IMR-90 (cell line): ENCODE measurements around the gene EML6. TPM values are rescaled to one million over a fixed set of nuclear protein-coding genes. Genes with fewer than 3 reads are reported as not detected.
A peak's percentile ranks its signal among the peaks of the same experiment; 100 is the strongest.

Experiments used
- ATAC-seq: fragments of 200-7000 bp; cut with Tn5 transposase; 2 replicates; pipeline ENCODE4 v1.9.1; 2020; ENCODE audit warnings: low read depth, mild to moderate bottlenecking, moderate library complexity
- BruUV-seq: library from RNA; stranded (reverse); fragments of 400-500 nt; replicated peaks from 2 replicates; lab custom pipeline; 2021; lab: Mats Ljungman, UMichigan
- CTCF ChIA-PET: fragments of 300-600 bp; formaldehyde crosslinking; extraction: SDS; loops from one replicate; lab custom pipeline; 2021; ENCODE audit warnings: antibody characterized with exemption; lab: Yijun Ruan, JAX
- POLR2A ChIA-PET: fragments of 300-600 bp; sonication (Branson Sonifier 250); formaldehyde crosslinking; loops from one replicate; lab custom pipeline; 2022; ENCODE audit warnings: antibody characterized with exemption; ENCODE audit not compliant: unreplicated experiment; lab: Charles Lee
- DNase-seq: peaks from one replicate; pipeline ENCODE4 v3.0.0; 2013
- H2AFZ ChIP-seq: replicated peaks from 2 replicates; pipeline ENCODE3; 2013; ENCODE audit warnings: low read length, mild to moderate bottlenecking; ENCODE audit not compliant: poor library complexity
- H2AK5ac ChIP-seq: 2 replicates; pipeline ENCODE4 v1.6.1; 2013; ENCODE audit warnings: low read depth, low read length, inconsistent platforms
- H2AK9ac ChIP-seq: replicated peaks from 2 replicates; pipeline ENCODE3; 2013; ENCODE audit warnings: mild to moderate bottlenecking, low read depth, low read length, moderate library complexity; ENCODE audit not compliant: poor library complexity
- H2BK120ac ChIP-seq: 2 replicates; pipeline ENCODE4 v1.6.1; 2013; ENCODE audit warnings: low read depth, low read length, inconsistent platforms
- H2BK15ac ChIP-seq: 3 replicates; pipeline ENCODE4 v1.6.1; 2013; ENCODE audit warnings: low read depth, low read length, inconsistent platforms
- H2BK20ac ChIP-seq: 2 replicates; pipeline ENCODE4 v1.6.1; 2013; ENCODE audit warnings: low read depth, mild to moderate bottlenecking, inconsistent platforms, low read length, moderate library complexity
- H2BK5ac ChIP-seq: 2 replicates; pipeline ENCODE4 v1.6.1; 2013; ENCODE audit warnings: mild to moderate bottlenecking, low read depth, low read length, inconsistent platforms; ENCODE audit not compliant: poor library complexity, severe bottlenecking
- H3K14ac ChIP-seq: replicated peaks from 2 replicates; pipeline ENCODE4 v1.6.1; 2013; ENCODE audit warnings: low read depth, low read length, inconsistent platforms
- H3K18ac ChIP-seq: 2 replicates; pipeline ENCODE4 v1.6.1; 2013; ENCODE audit warnings: low read depth, low read length, control low read depth
- H3K23ac ChIP-seq: 2 replicates; pipeline ENCODE4 v1.6.1; 2013; ENCODE audit warnings: low read depth, low read length, inconsistent platforms
- H3K27ac ChIP-seq: 2 replicates; pipeline ENCODE4 v1.5.1; 2013; ENCODE audit warnings: mild to moderate bottlenecking, control low read depth, low read length; ENCODE audit not compliant: insufficient read depth
- H3K27me3 ChIP-seq: 2 replicates; pipeline ENCODE4 v1.6.1; 2013; ENCODE audit warnings: low read length; ENCODE audit not compliant: control insufficient read depth, insufficient read depth
- H3K36me3 ChIP-seq: 2 replicates; pipeline ENCODE4 v1.6.1; 2013; ENCODE audit warnings: low read length, mixed read lengths; ENCODE audit not compliant: control insufficient read depth, insufficient read depth
- H3K4ac ChIP-seq: 2 replicates; pipeline ENCODE4 v1.6.1; 2013; ENCODE audit warnings: low read depth, low read length, inconsistent platforms
- H3K4me1 ChIP-seq: 2 replicates; pipeline ENCODE4 v1.6.1; 2013; ENCODE audit warnings: low read length, mixed read lengths; ENCODE audit not compliant: control insufficient read depth, insufficient read depth
- H3K4me2 ChIP-seq: 2 replicates; pipeline ENCODE4 v1.6.1; 2013; ENCODE audit warnings: low read depth, mild to moderate bottlenecking, control low read depth, low read length, moderate library complexity
- H3K4me3 ChIP-seq: 2 replicates; pipeline ENCODE4 v1.5.1; 2013; ENCODE audit warnings: low read depth, mild to moderate bottlenecking, control low read depth, low read length, moderate library complexity; ENCODE audit not compliant: insufficient read depth
- H3K56ac ChIP-seq: 2 replicates; pipeline ENCODE4 v1.6.1; 2013; ENCODE audit warnings: low read length, inconsistent platforms; ENCODE audit not compliant: insufficient read depth; ENCODE audit errors: extremely low read depth
- H3K79me1 ChIP-seq, 2 experiments: 2 replicates each; pipeline ENCODE4 v1.6.1; 2013; ENCODE audit warnings: low read length in 2 of 2, inconsistent platforms in 1 of 2, low read depth in 1 of 2
- H3K9ac ChIP-seq: 2 replicates; pipeline ENCODE4 v1.6.1; 2013; ENCODE audit warnings: low read depth, low read length, control low read depth
- H3K9me1 ChIP-seq: 2 replicates; pipeline ENCODE4 v1.6.1; 2013; ENCODE audit warnings: low read length, inconsistent platforms; ENCODE audit not compliant: insufficient read depth
- H3K9me3 ChIP-seq: 2 replicates; pipeline ENCODE4 v1.6.1; 2013; ENCODE audit warnings: low read length; ENCODE audit not compliant: control insufficient read depth, insufficient read depth
- H4K20me1 ChIP-seq: 2 replicates; pipeline ENCODE4 v1.6.1; 2013; ENCODE audit warnings: low read length, inconsistent platforms; ENCODE audit not compliant: insufficient read depth
- H4K5ac ChIP-seq: 2 replicates; pipeline ENCODE4 v1.6.1; 2013; ENCODE audit warnings: mild to moderate bottlenecking, low read depth, low read length, control low read depth
- H4K8ac ChIP-seq, 2 experiments: 2 replicates each; pipeline ENCODE4 v1.6.1; 2013; ENCODE audit warnings: low read depth in 2 of 2, low read length in 2 of 2, control low read depth in 1 of 2, inconsistent platforms in 1 of 2
- H4K91ac ChIP-seq: 2 replicates; pipeline ENCODE4 v1.6.1; 2013; ENCODE audit warnings: low read depth, low read length, inconsistent platforms; ENCODE audit not compliant: insufficient read depth
- BHLHE40 ChIP-seq: fragments of 150-350 bp; IDR thresholded peaks from 2 replicates; pipeline ENCODE4 v1.6.1; 2016; ENCODE audit warnings: mild to moderate bottlenecking, low read depth, low read length
- CEBPB ChIP-seq: IDR thresholded peaks from 2 replicates; pipeline ENCODE4 v1.6.1; 2012; ENCODE audit warnings: low read depth, low read length, improper control_type of control experiment
- ELK1 ChIP-seq: fragments of 150-350 bp; IDR thresholded peaks from 2 replicates; pipeline ENCODE4 v1.6.1; 2016; ENCODE audit warnings: low read depth, mild to moderate bottlenecking, low read length, moderate library complexity, borderline replicate concordance
- MAFK ChIP-seq: IDR thresholded peaks from 2 replicates; pipeline ENCODE4 v1.6.1; 2012; ENCODE audit warnings: low read depth, low read length, improper control_type of control experiment
- MAZ ChIP-seq: IDR thresholded peaks from 2 replicates; pipeline ENCODE4 v1.6.1; 2012; ENCODE audit warnings: low read depth, mild to moderate bottlenecking, low read length, improper control_type of control experiment, moderate library complexity, borderline replicate concordance
- NFE2L2 ChIP-seq: fragments of 150-350 bp; IDR thresholded peaks from 2 replicates; pipeline ENCODE4 v1.6.1; 2016; ENCODE audit warnings: low read depth, mild to moderate bottlenecking, low read length
- RAD21 ChIP-seq: IDR thresholded peaks from 2 replicates; pipeline ENCODE4 v1.6.1; 2012; ENCODE audit warnings: low read length, improper control_type of control experiment
- RCOR1 ChIP-seq: IDR thresholded peaks from 2 replicates; pipeline ENCODE4 v1.6.1; 2012; ENCODE audit warnings: mild to moderate bottlenecking, low read length, improper control_type of control experiment; ENCODE audit not compliant: insufficient replicate concordance
- RFX5 ChIP-seq: IDR thresholded peaks from 2 replicates; pipeline ENCODE4 v1.8.0; 2012; ENCODE audit warnings: low read depth, mild to moderate bottlenecking, low read length, moderate library complexity
- SMC3 ChIP-seq: fragments of 150-350 bp; IDR thresholded peaks from 2 replicates; pipeline ENCODE4 v1.6.1; 2016; ENCODE audit warnings: low read depth, mild to moderate bottlenecking, antibody characterized with exemption, low read length, moderate library complexity
- WGBS, 2 experiments: methylation state at CpG; one replicate each; pipeline versions ENCODE4 v1.1.5 to v1.1.7; 2013; ENCODE audit warnings: missing lambda C conversion rate in 2 of 2; ENCODE audit not compliant: insufficient read length in 1 of 2; ENCODE audit errors: extremely low coverage in 2 of 2; 5-methylcytosine and 5-hydroxymethylcytosine counted together
- dilution Hi-C: fragments of 300-500 bp; cut with HindIII; formaldehyde crosslinking; loops from one replicate; pipeline ENCODE4 v1.14.3; 2018; ENCODE audit warnings: low sequenced_read_pairs; ENCODE audit not compliant: unreplicated experiment
- in situ Hi-C: fragments of 300-500 bp; cut with MboI; formaldehyde crosslinking; loops from 3 replicates; pipeline ENCODE4 v1.14.3; 2019; ENCODE audit warnings: low sequenced_read_pairs, inconsistent platforms, mixed read lengths
- intact Hi-C: fragments of 100-400 bp; cut with micrococcal nuclease; formaldehyde crosslinking; loops from 2 replicates; pipeline ENCODE4 v1.10.0; 2022
- polyA plus RNA-seq, 3 experiments: library from polyadenylated mRNA; depleted of rRNA; stranded (reverse); fragments of >200 nt; gene quantifications; 2 replicates each; pipeline ENCODE4 v1.2.3, GENCODE V29; 2012; ENCODE audit warnings: low replicate concordance in 1 of 3
- total RNA-seq: library from RNA; depleted of rRNA; stranded (reverse); fragments of >200 nt; gene quantifications from 2 replicates; pipeline ENCODE4 v1.2.3, GENCODE V29; 2012
- TF ChIP-seq, protein P1 (sequence below): fragments of 150-350 bp; IDR thresholded peaks from 2 replicates; pipeline ENCODE4 v1.6.1; 2017; ENCODE audit warnings: mild to moderate bottlenecking, antibody characterized with exemption, low read length, low read depth

The EML6 gene
- total and polyA plus RNA-seq, 2 of the 4 experiments (the other 2 are of a cell fraction), result 0.18 to 0.19 TPM

GRCh38 chr2:54676656-54677055, 46.8 kb upstream of the EML6 start:
- CTCF ChIA-PET, result interaction anchor here (1.2 to 1.7 kb wide), 2 partner anchors 11 to 28 kb away, joined by 3 to 7 read pairs; no protein-coding TSS in a partner anchor
- Histone ChIP-seq H3K4me1 (peaks cover 11% of the 10 kb centered on the region), H2BK20ac (peak overlapping the region; percentile 30; the same call in 1 of the 2 replicates), H3K9me3 (no peaks in the 10 kb centered on the region), H3K4ac (no peak overlapping the region), H2AK5ac (no peak overlapping the region; the same call in 1 of the 2 replicates), H3K14ac (peak overlapping the region; percentile 76; the same call in 1 of the 2 replicates), H3K23ac (no peak overlapping the region), H3K27ac (no peak overlapping the region), H2BK15ac (no peak overlapping the region; the same call in 2 of the 3 replicates), H4K91ac (no peak overlapping the region), H3K27me3 (no peaks in the 10 kb centered on the region; the same call in 1 of the 2 replicates), H3K36me3 (no peaks in the 10 kb centered on the region), H2AK9ac (no peak overlapping the region), H3K9ac (no peak overlapping the region), H3K4me3 (no peak overlapping the region), H4K5ac (no peak overlapping the region), H2BK120ac (no peak overlapping the region), H3K18ac (no peak overlapping the region), H2BK5ac (peak overlapping the region; percentile 15), H3K4me2 (no peak overlapping the region), H3K56ac (no peak overlapping the region), H3K79me1 (no peaks in the 10 kb centered on the region; a peak in 1 of 4 replicates), H3K9me1 (peaks cover 8% of the 10 kb centered on the region; the same call in 1 of the 2 replicates), H4K20me1 (no peaks in the 10 kb centered on the region), H2AFZ (no peak overlapping the region), H4K8ac (no peak overlapping the region)
- in situ Hi-C loops, result no loop called here
- peak; percentile 73 for DNase-seq
- WGBS, 2 experiments, result 80% methylated on average over 1 of the region's 2 CpGs; no CpG with 5 or more reads in 1 of the 2 experiments
- BruUV-seq, result no TSS peak
- intact Hi-C loops, result no loop called here
- TF ChIP-seq MAZ (no peak), RAD21 (no peak), ELK1 (no peak), RFX5 (no peak), BHLHE40 (no peak), RCOR1 (no peak), MAFK (no peak), CEBPB (no peak), SMC3 (no peak), NFE2L2 (no peak)
- TF ChIP-seq, protein P1, sequence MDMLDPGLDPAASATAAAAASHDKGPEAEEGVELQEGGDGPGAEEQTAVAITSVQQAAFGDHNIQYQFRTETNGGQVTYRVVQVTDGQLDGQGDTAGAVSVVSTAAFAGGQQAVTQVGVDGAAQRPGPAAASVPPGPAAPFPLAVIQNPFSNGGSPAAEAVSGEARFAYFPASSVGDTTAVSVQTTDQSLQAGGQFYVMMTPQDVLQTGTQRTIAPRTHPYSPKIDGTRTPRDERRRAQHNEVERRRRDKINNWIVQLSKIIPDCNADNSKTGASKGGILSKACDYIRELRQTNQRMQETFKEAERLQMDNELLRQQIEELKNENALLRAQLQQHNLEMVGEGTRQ, result no peak
- ATAC-seq, result peak; percentile 73
- POLR2A ChIA-PET, result no interaction called here
- dilution Hi-C loops, result no loop called here
